Endothelial cell (in vitro differentiated cells): ENCODE results near the gene IL20RA. TPM values are rescaled to one million over a fixed set of nuclear protein-coding genes. Genes with fewer than 3 reads are reported as not detected.

ENCODE experiments used
- DNase-seq: peaks from one replicate; pipeline ENCODE4 v3.0.0; 2021; ENCODE audit warnings: low spot score
- H3K27ac Mint-ChIP-seq: one replicate; pipeline ENCODE4 v1.8.0; 2021; ENCODE audit warnings: mixed read lengths, inconsistent platforms; ENCODE audit not compliant: unreplicated experiment
- H3K27me3 Mint-ChIP-seq: one replicate; pipeline ENCODE4 v1.8.0; 2021; ENCODE audit warnings: mild to moderate bottlenecking, moderate library complexity, mixed read lengths, inconsistent platforms; ENCODE audit not compliant: unreplicated experiment
- H3K36me3 Mint-ChIP-seq: one replicate; pipeline ENCODE4 v1.8.0; 2021; ENCODE audit warnings: mild to moderate bottlenecking, low read depth, mixed read lengths, inconsistent platforms; ENCODE audit not compliant: unreplicated experiment
- H3K4me1 Mint-ChIP-seq: one replicate; pipeline ENCODE4 v1.8.0; 2021; ENCODE audit warnings: mild to moderate bottlenecking, mixed read lengths, inconsistent platforms; ENCODE audit not compliant: unreplicated experiment
- H3K4me3 Mint-ChIP-seq: one replicate; pipeline ENCODE4 v1.8.0; 2021; ENCODE audit warnings: mild to moderate bottlenecking, mixed read lengths, inconsistent platforms; ENCODE audit not compliant: unreplicated experiment
- H3K9me3 Mint-ChIP-seq: one replicate; pipeline ENCODE4 v1.8.0; 2021; ENCODE audit warnings: mixed read lengths, inconsistent platforms; ENCODE audit not compliant: unreplicated experiment
- CTCF ChIP-seq: fragments of 200-600 bp; sonication (generic); IDR thresholded peaks from one replicate; pipeline ENCODE4 v1.5.0; 2021; ENCODE audit warnings: antibody characterized with exemption; ENCODE audit not compliant: unreplicated experiment
- total RNA-seq: library from RNA; stranded (reverse); fragmentation: NEBNext Ultra II Directional; extraction: Animal tissue kit (Norgen Biotek cat#: 25700); gene quantifications from one replicate; pipeline ENCODE4 v1.2.1, GENCODE V29; 2021; ENCODE audit not compliant: unreplicated experiment

The IL20RA gene
- total RNA-seq, 1 donor from 2014 or later: 0.10 TPM

- DNase-seq: no peak
- Mint-ChIP-seq H3K9me3 (no peaks in the 10 kb centered on the region), H3K27me3 (peaks cover 2% of the 10 kb centered on the region), H3K4me1 (no peaks in the 10 kb centered on the region), H3K4me3 (no peak overlapping the region), H3K27ac (no peak overlapping the region), H3K36me3 (no peaks in the 10 kb centered on the region)
- TF ChIP-seq CTCF: no peak
Observed at GRCh38 chr6:137011406-137011805, 33.4 kb downstream of the IL20RA start.

GRCh38 chr6:137010128-137010718, 34.5 kb downstream of the IL20RA start:
- no peaks in the 10 kb centered on the region for H3K4me1 Mint-ChIP-seq
- no peak for DNase-seq

GRCh38 chr6:137008204-137008603, 36.6 kb downstream of the IL20RA start:
- no peaks in the 10 kb centered on the region for H3K9me3 Mint-ChIP-seq

More at GRCh38 chr6:137010128-137010718, 34.5 kb downstream of the IL20RA start:
- H3K4me3 Mint-ChIP-seq: no peak overlapping the region
- H3K9me3 Mint-ChIP-seq: no peaks in the 10 kb centered on the region
- H3K27me3 Mint-ChIP-seq: no peaks in the 10 kb centered on the region
- TF ChIP-seq CTCF: no peak
- H3K27ac Mint-ChIP-seq: no peak overlapping the region
- H3K36me3 Mint-ChIP-seq: no peaks in the 10 kb centered on the region

GRCh38 chr6:137006056-137006455, 38.7 kb downstream of the IL20RA start:
- Mint-ChIP-seq H3K36me3 (no peaks in the 10 kb centered on the region), H3K27me3 (peaks cover 1% of the 10 kb centered on the region), H3K4me1 (peaks cover 13% of the 10 kb centered on the region), H3K4me3 (no peak overlapping the region), H3K9me3 (no peaks in the 10 kb centered on the region), H3K27ac (no peak overlapping the region)
- TF ChIP-seq CTCF: no peak
- DNase-seq: no peak

More at GRCh38 chr6:137008204-137008603, 36.6 kb downstream of the IL20RA start:
- Mint-ChIP-seq H3K27me3 (peaks cover 1% of the 10 kb centered on the region), H3K4me1 (no peaks in the 10 kb centered on the region), H3K36me3 (no peaks in the 10 kb centered on the region), H3K4me3 (no peak overlapping the region), H3K27ac (no peak overlapping the region)
- TF ChIP-seq CTCF: no peak
- DNase-seq: no peak

GRCh38 chr6:137005073-137005472, 39.7 kb downstream of the IL20RA start:
- no peaks in the 10 kb centered on the region for H3K36me3 Mint-ChIP-seq
- H3K9me3 Mint-ChIP-seq: no peaks in the 10 kb centered on the region

More at GRCh38 chr6:137005073-137005472, 39.7 kb downstream of the IL20RA start:
- H3K4me3 Mint-ChIP-seq: no peak overlapping the region
- no peak overlapping the region for H3K27ac Mint-ChIP-seq
- no peak for DNase-seq
- peaks cover 14% of the 10 kb centered on the region for H3K4me1 Mint-ChIP-seq
- peaks cover 1% of the 10 kb centered on the region for H3K27me3 Mint-ChIP-seq
- no peak for TF ChIP-seq CTCF
